Progenitor cell of endocrine pancreas (in vitro differentiated cells): ENCODE data around the gene MSN. TPM values are rescaled to one million over a fixed set of nuclear protein-coding genes. Genes with fewer than 3 reads are reported as not detected.

Source experiments
- DNase-seq: peaks from one replicate; pipeline ENCODE4 v3.0.0; 2021; ENCODE audit warnings: low spot score; ENCODE audit not compliant: unreplicated experiment
- H3K27ac Mint-ChIP-seq: 2 replicates; pipeline ENCODE4 v1.8.0; 2021; ENCODE audit warnings: mild to moderate bottlenecking, moderate library complexity, mixed read lengths
- H3K27me3 Mint-ChIP-seq: 2 replicates; pipeline ENCODE4 v1.8.0; 2021; ENCODE audit warnings: mixed read lengths
- H3K36me3 Mint-ChIP-seq: 2 replicates; pipeline ENCODE4 v1.8.0; 2022; ENCODE audit warnings: mixed read lengths; ENCODE audit not compliant: insufficient read depth
- H3K4me1 Mint-ChIP-seq: 2 replicates; pipeline ENCODE4 v1.8.0; 2021; ENCODE audit warnings: low read depth, mixed read lengths
- H3K4me3 Mint-ChIP-seq: 2 replicates; pipeline ENCODE4 v1.8.0; 2021; ENCODE audit warnings: low read depth, mild to moderate bottlenecking, moderate library complexity, mixed read lengths
- H3K9me3 Mint-ChIP-seq: 2 replicates; pipeline ENCODE4 v1.8.0; 2021; ENCODE audit warnings: low read depth, mixed read lengths
- CTCF ChIP-seq: fragments of 200-600 bp; sonication (generic); IDR thresholded peaks from one replicate; pipeline ENCODE4 v1.5.0; 2021; ENCODE audit warnings: antibody characterized with exemption, mild to moderate bottlenecking; ENCODE audit not compliant: unreplicated experiment
- total RNA-seq: library from RNA; stranded (reverse); gene quantifications from 2 replicates; pipeline ENCODE4 v1.2.1, GENCODE V29; 2021

The MSN gene
- total RNA-seq, 1 donor from 2014 or later, result 28.8 TPM

GRCh38 chrX:65720381-65720964, 53.0 kb downstream of the MSN start:
- Mint-ChIP-seq H3K27me3 (no peaks in the 10 kb centered on the region), H3K27ac (no peak overlapping the region), H3K9me3 (peaks cover 27% of the 10 kb centered on the region), H3K4me1 (no peaks in the 10 kb centered on the region), H3K4me3 (no peak overlapping the region), H3K36me3 (peaks cover 3% of the 10 kb centered on the region)
- no peak for DNase-seq
- TF ChIP-seq CTCF, result no peak

GRCh38 chrX:65723706-65724105, 56.3 kb downstream of the MSN start:
- no peak for TF ChIP-seq CTCF
- Mint-ChIP-seq H3K4me1 (no peaks in the 10 kb centered on the region), H3K36me3 (peaks cover 5% of the 10 kb centered on the region), H3K27me3 (no peaks in the 10 kb centered on the region), H3K27ac (no peak overlapping the region), H3K9me3 (peaks cover 28% of the 10 kb centered on the region), H3K4me3 (no peak overlapping the region)
- DNase-seq, result no peak

- DNase-seq, result no peak
- no peak for TF ChIP-seq CTCF
- H3K9me3 Mint-ChIP-seq, result peaks cover 24% of the 10 kb centered on the region
- H3K4me1 Mint-ChIP-seq, result no peaks in the 10 kb centered on the region
- H3K27me3 Mint-ChIP-seq, result no peaks in the 10 kb centered on the region
- no peak overlapping the region for H3K27ac Mint-ChIP-seq
- H3K36me3 Mint-ChIP-seq, result peaks cover 6% of the 10 kb centered on the region
- no peak overlapping the region for H3K4me3 Mint-ChIP-seq
Observed at GRCh38 chrX:65726715-65727114, 59.3 kb downstream of the MSN start.

- Mint-ChIP-seq H3K4me3 (no peak overlapping the region), H3K27me3 (no peaks in the 10 kb centered on the region), H3K9me3 (peaks cover 18% of the 10 kb centered on the region), H3K36me3 (peaks cover 9% of the 10 kb centered on the region), H3K4me1 (no peaks in the 10 kb centered on the region), H3K27ac (no peak overlapping the region)
- DNase-seq, result no peak
- TF ChIP-seq CTCF, result no peak
Observed at GRCh38 chrX:65731684-65732289, 64.3 kb downstream of the MSN start.

GRCh38 chrX:65740909-65741308, 73.5 kb downstream of the MSN start:
- TF ChIP-seq CTCF, result no peak
- H3K4me1 Mint-ChIP-seq, result no peaks in the 10 kb centered on the region
- peaks cover 5% of the 10 kb centered on the region for H3K36me3 Mint-ChIP-seq
- H3K27ac Mint-ChIP-seq, result peak overlapping the region; percentile 27
- DNase-seq, result no peak
- no peaks in the 10 kb centered on the region for H3K27me3 Mint-ChIP-seq
- no peak overlapping the region for H3K4me3 Mint-ChIP-seq
- peaks cover 15% of the 10 kb centered on the region for H3K9me3 Mint-ChIP-seq
